Measurements from ENCODE around the gene KIF25.
A peak's percentile ranks its signal among the peaks of the same experiment; 100 is the strongest.

Gene KIF25

GRCh38 chr6:168086616-168087015, 89.1 kb downstream of the KIF25 start:
- H3K4me3 ChIP-seq (ENCODE audit: low read length), result no peak overlapping the region
- no peak overlapping the region for H2AFZ ChIP-seq (ENCODE audit: low read depth, low read length)
- H3K9me3 ChIP-seq (ENCODE audit: low read length), result no peaks in the 10 kb centered on the region
- H3K27me3 ChIP-seq (ENCODE audit: insufficient read depth, low read length), result no peaks in the 10 kb centered on the region
- no peaks in the 10 kb centered on the region for H3K36me3 ChIP-seq (ENCODE audit: insufficient read depth, low read length)
- H3K4me1 ChIP-seq (ENCODE audit: insufficient read depth, low read length), result peaks cover 25% of the 10 kb centered on the region

GRCh38 chr6:168087436-168088160, 90.1 kb downstream of the KIF25 start:
- H3K36me3 ChIP-seq (ENCODE audit: insufficient read depth, low read length), result no peaks in the 10 kb centered on the region
- peak overlapping the region; percentile 31 for H2AFZ ChIP-seq (ENCODE audit: low read depth, low read length)
- H3K4me1 ChIP-seq (ENCODE audit: insufficient read depth, low read length), result peaks cover 25% of the 10 kb centered on the region
- no peaks in the 10 kb centered on the region for H3K9me3 ChIP-seq (ENCODE audit: low read length)
- no peaks in the 10 kb centered on the region for H3K27me3 ChIP-seq (ENCODE audit: insufficient read depth, low read length)
- no peak overlapping the region for H3K4me3 ChIP-seq (ENCODE audit: low read length)

DNA sequence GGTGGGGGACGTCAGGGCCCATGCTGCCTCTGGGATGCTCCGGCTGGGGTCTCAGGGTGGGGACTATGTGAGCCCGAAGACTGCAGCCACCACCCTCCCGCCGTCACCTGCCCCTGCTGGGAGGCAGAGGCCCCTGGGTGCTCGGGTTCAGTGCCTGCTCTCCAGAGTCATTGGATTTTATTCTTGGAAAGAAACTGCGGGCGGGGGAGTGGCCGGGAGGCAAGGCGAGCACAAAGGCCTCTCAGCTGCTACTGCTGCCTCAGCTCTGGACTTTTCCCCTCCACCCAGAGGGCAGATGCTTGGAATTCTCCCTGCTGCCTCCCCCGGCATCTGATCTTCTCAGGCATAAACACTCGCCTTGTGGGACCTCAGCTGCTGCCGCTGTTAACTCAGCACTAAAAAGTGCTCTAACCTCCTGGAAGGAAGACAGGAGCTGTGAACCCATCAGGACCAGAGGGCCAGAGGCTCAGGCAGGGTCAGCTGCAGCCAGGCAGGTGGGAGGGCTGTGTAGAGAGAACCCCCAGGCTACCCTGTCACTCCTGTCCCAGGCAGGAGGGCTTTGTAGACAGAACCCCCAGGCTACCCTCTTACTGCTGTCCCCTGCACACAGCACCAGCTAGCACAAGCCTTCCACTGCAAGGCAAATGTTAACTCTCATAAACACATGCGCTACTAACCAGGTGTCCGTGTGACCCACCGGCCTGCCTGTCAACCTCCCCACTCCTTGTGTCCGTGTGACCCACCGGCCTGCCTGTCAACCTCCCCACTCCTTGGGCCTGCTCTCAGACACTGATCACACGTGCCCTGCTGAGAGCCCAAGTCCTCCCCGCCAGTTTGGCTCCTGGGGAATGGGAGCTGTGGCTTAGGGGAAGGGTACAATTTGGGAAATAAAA, 90.9 kb downstream of the KIF25 start:
- Histone ChIP-seq H3K4me3 (ENCODE audit: low read length) (no peak overlapping the region), H3K36me3 (ENCODE audit: insufficient read depth, low read length) (no peaks in the 10 kb centered on the region), H3K9me3 (ENCODE audit: low read length) (no peaks in the 10 kb centered on the region), H2AFZ (ENCODE audit: low read depth, low read length) (peak overlapping the region; percentile 31), H3K27me3 (ENCODE audit: insufficient read depth, low read length) (no peaks in the 10 kb centered on the region), H3K4me1 (ENCODE audit: insufficient read depth, low read length) (peaks cover 25% of the 10 kb centered on the region)

DNA sequence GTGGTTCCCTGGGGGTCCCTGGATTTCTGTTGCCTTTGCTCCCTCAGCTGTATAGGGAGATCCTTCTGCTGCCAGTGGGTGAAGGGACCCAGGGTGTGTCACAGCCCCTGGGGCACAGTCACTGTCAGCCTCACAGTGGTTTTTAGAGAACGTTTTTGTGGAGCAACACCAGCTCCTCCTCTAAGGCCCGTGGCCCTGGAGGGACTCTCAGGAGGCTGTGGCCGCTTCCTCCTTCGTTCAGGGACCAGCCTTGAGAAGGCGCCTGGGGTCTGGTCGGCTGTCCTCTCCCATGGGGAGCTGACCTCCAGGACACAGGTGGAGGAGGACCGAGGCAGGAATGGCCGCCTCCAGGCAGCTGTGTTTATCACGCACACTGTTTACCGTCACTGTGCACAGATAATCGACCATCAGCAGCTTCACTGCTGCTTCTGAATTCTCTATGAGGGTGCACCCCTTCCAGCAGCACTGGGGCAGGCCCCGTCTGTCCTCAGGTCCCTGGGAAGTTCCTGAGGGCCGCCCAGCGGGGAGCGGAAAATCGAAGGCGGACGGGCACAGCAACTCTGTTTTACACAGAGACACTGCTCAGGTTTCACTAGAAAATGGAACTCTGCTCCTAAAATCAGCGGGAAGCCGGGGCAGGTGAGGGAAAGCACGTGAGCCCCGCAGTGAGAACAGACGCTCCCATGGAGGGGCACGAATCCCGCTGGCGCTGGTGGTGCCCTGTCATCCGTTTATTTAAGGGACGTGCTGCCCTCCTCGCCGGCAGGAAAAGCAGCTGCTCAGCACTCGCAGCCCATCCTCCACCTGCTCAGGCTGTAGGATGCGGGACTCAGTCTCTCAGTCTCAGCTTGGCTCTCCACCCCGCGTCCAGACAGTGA, 92.0 kb downstream of the KIF25 start:
- no peaks in the 10 kb centered on the region for H3K9me3 ChIP-seq (ENCODE audit: low read length)
- H3K4me3 ChIP-seq (ENCODE audit: low read length), result no peak overlapping the region
- no peak overlapping the region for H2AFZ ChIP-seq (ENCODE audit: low read depth, low read length)
- H3K4me1 ChIP-seq (ENCODE audit: insufficient read depth, low read length), result peaks cover 25% of the 10 kb centered on the region
- H3K27me3 ChIP-seq (ENCODE audit: insufficient read depth, low read length), result no peaks in the 10 kb centered on the region
- no peaks in the 10 kb centered on the region for H3K36me3 ChIP-seq (ENCODE audit: insufficient read depth, low read length)

- Histone ChIP-seq H3K4me3 (ENCODE audit: low read length) (no peak overlapping the region), H3K4me1 (ENCODE audit: insufficient read depth, low read length) (peaks cover 25% of the 10 kb centered on the region), H2AFZ (ENCODE audit: low read depth, low read length) (no peak overlapping the region)
Measured at GRCh38 chr6:168090064-168090690, 92.7 kb downstream of the KIF25 start.

DNA sequence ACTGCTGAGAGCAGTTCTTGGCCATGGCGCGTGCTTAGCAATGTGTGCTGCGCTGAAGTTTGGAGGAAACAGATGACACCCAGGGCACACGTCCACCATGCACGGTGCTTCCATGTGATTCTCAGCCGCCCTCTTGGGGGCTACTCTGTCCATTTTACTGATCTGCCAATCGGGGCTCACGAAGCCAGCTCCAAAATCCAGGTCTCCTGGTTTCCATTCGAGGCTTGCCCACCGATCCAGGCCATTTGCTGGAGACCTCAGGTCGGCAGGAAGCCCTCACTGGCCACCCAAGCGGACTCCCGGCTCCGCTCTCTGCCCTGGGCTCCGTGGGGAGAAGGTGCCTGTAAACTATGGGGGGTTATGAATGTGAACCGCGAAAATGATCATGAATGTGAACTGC, 93.2 kb downstream of the KIF25 start:
- no peaks in the 10 kb centered on the region for H3K27me3 ChIP-seq (ENCODE audit: insufficient read depth, low read length)
- H2AFZ ChIP-seq (ENCODE audit: low read depth, low read length), result no peak overlapping the region
- no peak overlapping the region for H3K4me3 ChIP-seq (ENCODE audit: low read length)
- no peaks in the 10 kb centered on the region for H3K36me3 ChIP-seq (ENCODE audit: insufficient read depth, low read length)
- no peaks in the 10 kb centered on the region for H3K9me3 ChIP-seq (ENCODE audit: low read length)
- H3K4me1 ChIP-seq (ENCODE audit: insufficient read depth, low read length), result peaks cover 25% of the 10 kb centered on the region

More at GRCh38 chr6:168090064-168090690, 92.7 kb downstream of the KIF25 start:
- Histone ChIP-seq H3K36me3 (ENCODE audit: insufficient read depth, low read length) (no peaks in the 10 kb centered on the region), H3K9me3 (ENCODE audit: low read length) (no peaks in the 10 kb centered on the region), H3K27me3 (ENCODE audit: insufficient read depth, low read length) (no peaks in the 10 kb centered on the region)

DNA sequence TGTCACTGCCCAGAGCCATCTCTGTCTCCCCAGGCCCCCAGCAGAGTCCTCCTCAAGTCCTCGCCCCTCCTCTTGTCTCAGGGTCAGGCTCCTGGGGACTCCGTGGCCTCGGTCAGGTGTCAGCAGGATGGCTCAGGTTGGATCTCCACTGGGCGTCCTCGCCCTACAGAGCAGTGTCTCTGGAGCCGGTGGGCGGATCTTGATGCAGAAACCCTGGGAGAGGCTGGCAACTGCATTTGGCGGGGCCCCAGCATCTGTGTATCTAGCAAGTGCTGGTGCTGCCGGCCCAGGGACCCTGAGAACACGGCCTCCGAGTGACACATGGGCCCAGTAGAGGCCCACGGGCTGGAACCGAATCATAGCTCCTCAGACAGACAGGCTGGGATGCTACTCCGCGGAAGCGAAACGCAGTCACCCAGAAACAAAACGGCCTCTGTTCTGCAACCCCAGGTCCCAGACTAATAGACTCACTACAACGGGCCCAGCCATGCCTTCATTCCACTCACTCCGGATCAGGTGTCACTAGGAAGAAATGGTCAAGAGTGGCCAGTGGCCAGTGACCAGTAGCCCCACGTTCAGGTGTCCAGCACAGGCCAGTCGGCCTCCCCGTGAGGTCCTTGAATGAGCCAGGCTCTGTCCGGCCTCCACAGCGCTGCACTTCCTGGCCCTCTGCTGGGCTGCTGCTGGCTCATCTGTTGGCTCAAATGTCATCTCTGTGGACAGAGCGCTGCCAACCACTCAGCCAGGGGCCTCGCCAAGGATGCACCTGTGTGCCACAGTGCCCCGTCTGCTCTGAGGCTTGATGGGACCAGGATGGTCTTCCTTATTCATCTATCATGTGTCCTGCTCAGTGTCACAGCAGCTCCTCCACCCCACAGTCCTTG, 94.2 kb downstream of the KIF25 start:
- Histone ChIP-seq H3K4me1 (ENCODE audit: insufficient read depth, low read length) (peaks cover 25% of the 10 kb centered on the region), H3K36me3 (ENCODE audit: insufficient read depth, low read length) (no peaks in the 10 kb centered on the region), H3K4me3 (ENCODE audit: low read length) (no peak overlapping the region), H2AFZ (ENCODE audit: low read depth, low read length) (no peak overlapping the region), H3K27me3 (ENCODE audit: insufficient read depth, low read length) (no peaks in the 10 kb centered on the region), H3K9me3 (ENCODE audit: low read length) (no peaks in the 10 kb centered on the region)

DNA sequence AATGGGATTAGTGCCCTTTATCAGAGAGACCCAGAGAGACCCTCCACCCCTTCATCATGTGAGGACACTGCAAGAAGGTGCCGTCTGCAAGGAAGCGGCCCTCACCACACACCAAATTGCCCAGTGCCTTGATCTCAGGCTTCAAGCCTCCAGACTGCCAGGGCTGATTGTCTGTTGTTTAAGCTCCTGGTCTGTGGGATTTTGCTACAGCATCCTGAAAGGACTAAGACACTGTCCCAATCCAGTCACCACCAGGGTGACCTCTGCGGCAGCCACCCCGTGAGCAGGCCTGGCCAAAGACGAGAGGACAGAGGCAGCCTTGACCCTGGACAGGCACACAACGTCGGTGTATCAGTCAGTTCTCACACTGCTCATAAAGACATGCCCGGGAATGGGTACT, 95.1 kb downstream of the KIF25 start:
- Histone ChIP-seq H3K36me3 (ENCODE audit: insufficient read depth, low read length) (no peaks in the 10 kb centered on the region), H3K27me3 (ENCODE audit: insufficient read depth, low read length) (no peaks in the 10 kb centered on the region), H3K4me3 (ENCODE audit: low read length) (no peak overlapping the region), H3K9me3 (ENCODE audit: low read length) (no peaks in the 10 kb centered on the region), H2AFZ (ENCODE audit: low read depth, low read length) (no peak overlapping the region), H3K4me1 (ENCODE audit: insufficient read depth, low read length) (peaks cover 23% of the 10 kb centered on the region)

- Histone ChIP-seq H3K36me3 (ENCODE audit: insufficient read depth, low read length) (no peaks in the 10 kb centered on the region), H3K27me3 (ENCODE audit: insufficient read depth, low read length) (no peaks in the 10 kb centered on the region), H2AFZ (ENCODE audit: low read depth, low read length) (no peak overlapping the region), H3K9me3 (ENCODE audit: low read length) (no peaks in the 10 kb centered on the region), H3K4me1 (ENCODE audit: insufficient read depth, low read length) (peaks cover 17% of the 10 kb centered on the region), H3K4me3 (ENCODE audit: low read length) (no peak overlapping the region)
Measured at GRCh38 chr6:168093071-168093505, 95.6 kb downstream of the KIF25 start.

DNA sequence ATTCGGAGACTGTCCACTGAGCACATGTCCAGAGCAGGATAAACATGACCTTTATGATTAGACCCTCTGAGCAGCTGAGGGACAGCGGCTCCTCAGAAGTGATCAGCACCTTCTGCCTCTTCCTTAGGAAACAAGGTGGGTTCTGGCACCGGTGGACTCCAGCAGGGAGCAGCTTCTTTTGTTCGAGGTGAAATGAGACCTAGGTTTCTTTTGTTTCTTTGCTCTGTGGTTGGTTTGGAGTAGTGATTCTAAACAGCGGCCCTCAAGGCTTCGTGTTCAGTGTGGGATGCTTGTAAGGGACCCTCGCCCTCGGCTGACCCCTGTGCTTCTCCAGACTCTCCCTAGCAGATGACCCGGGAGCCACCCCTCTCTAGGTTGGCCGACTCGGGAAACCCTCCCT, 96.2 kb downstream of the KIF25 start:
- H3K9me3 ChIP-seq (ENCODE audit: low read length), result no peaks in the 10 kb centered on the region

More for the DNA sequence above, 96.2 kb downstream of the KIF25 start:
- Histone ChIP-seq H3K36me3 (ENCODE audit: insufficient read depth, low read length) (no peaks in the 10 kb centered on the region), H3K4me3 (ENCODE audit: low read length) (no peak overlapping the region), H3K4me1 (ENCODE audit: insufficient read depth, low read length) (peaks cover 12% of the 10 kb centered on the region), H2AFZ (ENCODE audit: low read depth, low read length) (no peak overlapping the region), H3K27me3 (ENCODE audit: insufficient read depth, low read length) (no peaks in the 10 kb centered on the region)
